Skeletal muscle satellite cell (primary cell): ENCODE data around the gene TMEM221.

Source experiments
- H3K27me3 ChIP-seq: 2 replicates; pipeline ENCODE4 v1.7.0; 2013; ENCODE audit warnings: low read length; ENCODE audit not compliant: control insufficient read depth, insufficient read depth
- H3K36me3 ChIP-seq: 2 replicates; pipeline ENCODE4 v1.7.0; 2013; ENCODE audit warnings: mild to moderate bottlenecking, control low read depth, low read length; ENCODE audit not compliant: insufficient read depth
- H3K4me1 ChIP-seq: 2 replicates; pipeline ENCODE4 v1.7.0; 2013; ENCODE audit warnings: low read length; ENCODE audit not compliant: control insufficient read depth, insufficient read depth
- H3K4me2 ChIP-seq: 2 replicates; pipeline ENCODE4 v1.7.0; 2013; ENCODE audit warnings: mild to moderate bottlenecking, low read length
- H3K4me3 ChIP-seq: 2 replicates; pipeline ENCODE4 v1.7.0; 2013; ENCODE audit warnings: low read length
- H3K9ac ChIP-seq: 2 replicates; pipeline ENCODE4 v1.7.0; 2013; ENCODE audit warnings: mild to moderate bottlenecking, low read depth, low read length, moderate library complexity
- H3K9me3 ChIP-seq: replicated peaks from 2 replicates; pipeline ENCODE4 v1.7.0; 2013; ENCODE audit warnings: mild to moderate bottlenecking, control low read depth, low read length

The TMEM221 gene

GRCh38 chr19:17431417-17431816, 17.1 kb downstream of the TMEM221 start:
- H3K27me3 ChIP-seq: peaks cover 7% of the 10 kb centered on the region
- no peak overlapping the region for H3K9ac ChIP-seq
- H3K36me3 ChIP-seq: no peaks in the 10 kb centered on the region
- H3K9me3 ChIP-seq: no peaks in the 10 kb centered on the region
- no peak overlapping the region for H3K4me2 ChIP-seq
- no peak overlapping the region for H3K4me3 ChIP-seq
- H3K4me1 ChIP-seq: no peaks in the 10 kb centered on the region

GRCh38 chr19:17429641-17430113, 18.8 kb downstream of the TMEM221 start:
- Histone ChIP-seq H3K36me3 (no peaks in the 10 kb centered on the region), H3K9me3 (no peaks in the 10 kb centered on the region), H3K4me3 (no peak overlapping the region), H3K4me1 (no peaks in the 10 kb centered on the region), H3K4me2 (peak overlapping the region; percentile 33), H3K27me3 (peaks cover 7% of the 10 kb centered on the region), H3K9ac (no peak overlapping the region)

GRCh38 chr19:17424743-17425365, 23.6 kb downstream of the TMEM221 start:
- Histone ChIP-seq H3K4me1 (peaks cover 5% of the 10 kb centered on the region), H3K9me3 (no peaks in the 10 kb centered on the region), H3K9ac (no peak overlapping the region), H3K4me2 (no peak overlapping the region), H3K36me3 (peaks cover 5% of the 10 kb centered on the region), H3K4me3 (no peak overlapping the region), H3K27me3 (peaks cover 4% of the 10 kb centered on the region)

GRCh38 chr19:17423429-17424208, 24.8 kb downstream of the TMEM221 start:
- Histone ChIP-seq H3K4me3 (no peak overlapping the region), H3K9ac (no peak overlapping the region), H3K4me1 (peaks cover 11% of the 10 kb centered on the region), H3K4me2 (no peak overlapping the region), H3K27me3 (no peaks in the 10 kb centered on the region), H3K9me3 (no peaks in the 10 kb centered on the region), H3K36me3 (peaks cover 5% of the 10 kb centered on the region)

- Histone ChIP-seq H3K4me1 (peaks cover 11% of the 10 kb centered on the region), H3K36me3 (peaks cover 5% of the 10 kb centered on the region), H3K9me3 (no peaks in the 10 kb centered on the region), H3K4me3 (no peak overlapping the region), H3K9ac (no peak overlapping the region), H3K4me2 (no peak overlapping the region), H3K27me3 (no peaks in the 10 kb centered on the region)
These were observed 26.5 kb downstream of the TMEM221 start for GRCh38 chr19:17421942-17422341.

- H3K9ac ChIP-seq: peak overlapping the region; percentile 71
- peaks cover 3% of the 10 kb centered on the region for H3K27me3 ChIP-seq
- H3K36me3 ChIP-seq: peaks cover 5% of the 10 kb centered on the region
- H3K4me1 ChIP-seq: peaks cover 11% of the 10 kb centered on the region
- H3K9me3 ChIP-seq: no peaks in the 10 kb centered on the region
- H3K4me3 ChIP-seq: peak overlapping the region; percentile 98
- H3K4me2 ChIP-seq: peak overlapping the region; percentile 99
These were observed 28.0 kb downstream of the TMEM221 start for GRCh38 chr19:17420475-17420924.

- peaks cover 6% of the 10 kb centered on the region for H3K27me3 ChIP-seq
- peaks cover 11% of the 10 kb centered on the region for H3K4me1 ChIP-seq
- peaks cover 5% of the 10 kb centered on the region for H3K36me3 ChIP-seq
- peak within 1 kb of the TSS; percentile 99 for H3K4me2 ChIP-seq
- peak within 1 kb of the TSS; percentile 71 for H3K9ac ChIP-seq
- H3K9me3 ChIP-seq: no peaks in the 10 kb centered on the region
- H3K4me3 ChIP-seq: peak within 1 kb of the TSS; percentile 98
These were observed 28.6 kb downstream of the TMEM221 start, which contains the start of gene MVB12A for GRCh38 chr19:17419621-17420474. Gene MVB12A, plus strand, starts transcription at chr19:17420047. Its CDS starts 89 bp downstream, at chr19:17420136.

- peak overlapping the region; percentile 80 for H3K4me2 ChIP-seq
- no peaks in the 10 kb centered on the region for H3K9me3 ChIP-seq
- H3K36me3 ChIP-seq: peaks cover 4% of the 10 kb centered on the region
- H3K9ac ChIP-seq: peak overlapping the region; percentile 67
- H3K4me3 ChIP-seq: peak overlapping the region; percentile 69
- peaks cover 8% of the 10 kb centered on the region for H3K27me3 ChIP-seq
- H3K4me1 ChIP-seq: peaks cover 11% of the 10 kb centered on the region
These were observed 29.3 kb downstream of the TMEM221 start for GRCh38 chr19:17419154-17419620.

- H3K27me3 ChIP-seq: peaks cover 11% of the 10 kb centered on the region
- peak overlapping the region; percentile 67 for H3K9ac ChIP-seq
- H3K4me2 ChIP-seq: peak overlapping the region; percentile 80
- H3K4me3 ChIP-seq: peak overlapping the region; percentile 69
- H3K4me1 ChIP-seq: peaks cover 11% of the 10 kb centered on the region
- no peaks in the 10 kb centered on the region for H3K9me3 ChIP-seq
- no peaks in the 10 kb centered on the region for H3K36me3 ChIP-seq
These were observed 29.8 kb downstream of the TMEM221 start for GRCh38 chr19:17418710-17419109.

- Histone ChIP-seq H3K4me2 (no peak overlapping the region), H3K4me1 (peaks cover 6% of the 10 kb centered on the region), H3K27me3 (peaks cover 28% of the 10 kb centered on the region), H3K9me3 (no peaks in the 10 kb centered on the region), H3K36me3 (no peaks in the 10 kb centered on the region), H3K9ac (no peak overlapping the region), H3K4me3 (no peak overlapping the region)
These were observed 33.3 kb downstream of the TMEM221 start for GRCh38 chr19:17415121-17415520.

- H3K36me3 ChIP-seq: no peaks in the 10 kb centered on the region
These were observed 34.4 kb downstream of the TMEM221 start for GRCh38 chr19:17414097-17414496.

More at GRCh38 chr19:17414097-17414496, 34.4 kb downstream of the TMEM221 start:
- Histone ChIP-seq H3K27me3 (peaks cover 28% of the 10 kb centered on the region), H3K4me3 (no peak overlapping the region), H3K9ac (no peak overlapping the region), H3K4me1 (peaks cover 3% of the 10 kb centered on the region), H3K4me2 (no peak overlapping the region), H3K9me3 (no peaks in the 10 kb centered on the region)
